ENCODE data around the gene NTN3. TPM values are rescaled to one million over a fixed set of nuclear protein-coding genes. Genes with fewer than 3 reads are reported as not detected.
"Not testable (repeated sequence)": the region's sequence is repeated elsewhere in the genome, so short reads cannot be mapped to it uniquely, and the experiment has no call there.

Gene NTN3
- total and polyA plus RNA-seq, 12 donors = 0.16 to 1.5 (median 0.32) TPM; not detected in 3

DNA sequence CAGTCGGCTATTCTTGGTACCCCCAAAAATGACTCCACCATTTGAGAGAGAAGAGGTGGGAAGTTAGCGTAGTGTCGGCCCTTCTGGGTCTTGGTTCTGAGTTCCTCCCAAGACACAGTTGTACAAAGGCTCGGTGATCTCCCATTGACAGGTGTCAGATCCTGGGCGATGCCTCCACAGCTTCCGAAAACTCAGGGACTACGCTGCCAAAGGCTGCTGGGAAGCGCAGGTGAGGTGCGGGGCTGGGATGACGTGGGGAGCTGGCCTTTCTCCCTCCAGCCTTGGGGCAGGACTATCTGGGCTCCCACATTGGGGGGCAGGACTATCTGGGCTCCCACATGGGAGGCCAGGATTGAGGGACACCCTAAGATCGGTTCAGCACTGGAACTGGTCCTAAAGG is 31.5 kb upstream of the NTN3 start:
- DNase-seq = no peak
- TF ChIP-seq POLR2A (IDR thresholded peaks at IDR 0.05) = no peak
- TF ChIP-seq, protein P1, sequence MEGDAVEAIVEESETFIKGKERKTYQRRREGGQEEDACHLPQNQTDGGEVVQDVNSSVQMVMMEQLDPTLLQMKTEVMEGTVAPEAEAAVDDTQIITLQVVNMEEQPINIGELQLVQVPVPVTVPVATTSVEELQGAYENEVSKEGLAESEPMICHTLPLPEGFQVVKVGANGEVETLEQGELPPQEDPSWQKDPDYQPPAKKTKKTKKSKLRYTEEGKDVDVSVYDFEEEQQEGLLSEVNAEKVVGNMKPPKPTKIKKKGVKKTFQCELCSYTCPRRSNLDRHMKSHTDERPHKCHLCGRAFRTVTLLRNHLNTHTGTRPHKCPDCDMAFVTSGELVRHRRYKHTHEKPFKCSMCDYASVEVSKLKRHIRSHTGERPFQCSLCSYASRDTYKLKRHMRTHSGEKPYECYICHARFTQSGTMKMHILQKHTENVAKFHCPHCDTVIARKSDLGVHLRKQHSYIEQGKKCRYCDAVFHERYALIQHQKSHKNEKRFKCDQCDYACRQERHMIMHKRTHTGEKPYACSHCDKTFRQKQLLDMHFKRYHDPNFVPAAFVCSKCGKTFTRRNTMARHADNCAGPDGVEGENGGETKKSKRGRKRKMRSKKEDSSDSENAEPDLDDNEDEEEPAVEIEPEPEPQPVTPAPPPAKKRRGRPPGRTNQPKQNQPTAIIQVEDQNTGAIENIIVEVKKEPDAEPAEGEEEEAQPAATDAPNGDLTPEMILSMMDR (IDR thresholded peaks at IDR 0.05) = no peak
- no peaks in the 10 kb centered on the region for H3K9me3 ChIP-seq (replicated peaks in 1 of 3)
- H3K36me3 ChIP-seq (replicated peaks in 1 of 2) = peaks cover 0 to 16% of the 10 kb centered on the region in 2 donors
- H3K27ac ChIP-seq = no peak overlapping the region
- H3K4me3 ChIP-seq = no peak overlapping the region
- WGBS, 4 donors = 94 to 98% (median 97%) methylated on average over 11 of the region's 11 CpGs
- no peaks in the 10 kb centered on the region for H3K27me3 ChIP-seq
- intact Hi-C loops (cut with DNase I) = no loop called here
- H3K4me1 ChIP-seq (replicated peaks in 1 of 2) = no peaks in the 10 kb centered on the region

DNA sequence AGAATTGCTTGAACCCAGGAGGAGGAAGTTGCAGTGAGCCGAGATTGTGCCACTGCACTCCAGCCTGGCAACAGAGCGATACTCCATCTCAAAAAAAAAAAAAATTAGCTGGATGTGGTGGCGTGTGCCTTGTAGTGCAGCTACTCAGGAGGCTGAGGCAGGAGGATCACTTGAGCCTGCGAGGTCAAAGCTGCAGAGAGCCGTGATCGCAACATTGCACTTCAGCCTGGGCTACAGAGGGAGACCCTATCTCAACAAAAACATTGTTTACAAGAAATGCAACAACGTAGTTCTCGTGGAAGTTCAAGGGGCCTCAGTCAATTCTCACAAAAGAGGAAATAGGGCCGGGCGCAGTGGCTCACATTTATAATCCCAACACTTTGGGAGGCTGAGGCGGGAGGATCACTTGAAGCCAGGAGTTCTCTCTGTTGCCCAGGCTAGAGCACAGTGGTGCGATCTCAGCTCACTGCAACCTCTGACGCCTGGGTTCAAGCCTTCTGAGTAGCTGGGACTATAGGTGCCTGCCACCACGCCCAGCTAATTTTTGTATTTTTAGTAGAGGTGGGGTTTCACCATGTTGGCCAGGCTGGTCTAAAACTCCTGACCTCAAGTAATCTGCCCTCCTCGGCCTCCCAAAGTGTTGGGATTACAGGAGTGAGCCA is 29.8 kb upstream of the NTN3 start:
- DNase-seq; H3K27ac ChIP-seq; H3K4me3 ChIP-seq; H3K4me1 ChIP-seq (replicated peaks in 1 of 2); H3K9me3 ChIP-seq (replicated peaks in 1 of 3); H3K27me3 ChIP-seq; intact Hi-C loops (cut with DNase I): not testable (repeated sequence)
- WGBS, 4 donors = 83 to 92% (median 84%) methylated on average over 12 to 15 of the region's 15 CpGs
- peaks cover 0 to 19% of the 10 kb centered on the region in 2 donors for H3K36me3 ChIP-seq (replicated peaks in 1 of 2)

DNA sequence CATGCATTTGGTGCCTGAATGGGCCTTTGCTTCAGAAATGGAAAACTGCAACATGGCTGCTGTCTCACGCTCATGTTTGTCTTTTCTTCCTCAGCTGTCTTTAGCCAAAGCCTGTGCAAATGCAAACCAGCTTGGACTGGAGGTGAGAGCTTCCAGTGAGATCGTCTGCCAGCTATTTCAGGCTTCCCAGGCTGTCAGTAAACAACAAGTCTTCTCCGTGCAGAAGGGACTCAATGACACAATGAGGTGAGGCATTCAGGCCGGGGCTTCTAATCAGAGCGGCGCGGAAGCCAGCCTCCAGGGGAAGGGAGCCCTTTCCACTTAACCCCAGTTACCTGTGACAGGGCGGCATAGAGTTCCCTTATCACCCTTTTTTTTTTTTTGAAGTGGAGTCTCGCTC is 27.5 kb upstream of the NTN3 start:
- H3K36me3 ChIP-seq (replicated peaks in 1 of 2) = peaks cover 0 to 18% of the 10 kb centered on the region in 2 donors
- no peak for TF ChIP-seq POLR2A (IDR thresholded peaks at IDR 0.05)
- TF ChIP-seq, protein P1 (IDR thresholded peaks at IDR 0.05) = no peak
- intact Hi-C loops (cut with DNase I) = no loop called here
- H3K27me3 ChIP-seq = no peaks in the 10 kb centered on the region
- H3K9me3 ChIP-seq (replicated peaks in 1 of 3) = no peaks in the 10 kb centered on the region
- no peak for DNase-seq
- H3K27ac ChIP-seq = no peak overlapping the region
- 90 to 98% (median 96%) methylated on average over 7 to 9 of the region's 9 CpGs for WGBS, 4 donors
- peaks cover 0 to 7% of the 10 kb centered on the region in 2 donors for H3K4me1 ChIP-seq (replicated peaks in 1 of 2)
- H3K4me3 ChIP-seq = no peak overlapping the region

DNA sequence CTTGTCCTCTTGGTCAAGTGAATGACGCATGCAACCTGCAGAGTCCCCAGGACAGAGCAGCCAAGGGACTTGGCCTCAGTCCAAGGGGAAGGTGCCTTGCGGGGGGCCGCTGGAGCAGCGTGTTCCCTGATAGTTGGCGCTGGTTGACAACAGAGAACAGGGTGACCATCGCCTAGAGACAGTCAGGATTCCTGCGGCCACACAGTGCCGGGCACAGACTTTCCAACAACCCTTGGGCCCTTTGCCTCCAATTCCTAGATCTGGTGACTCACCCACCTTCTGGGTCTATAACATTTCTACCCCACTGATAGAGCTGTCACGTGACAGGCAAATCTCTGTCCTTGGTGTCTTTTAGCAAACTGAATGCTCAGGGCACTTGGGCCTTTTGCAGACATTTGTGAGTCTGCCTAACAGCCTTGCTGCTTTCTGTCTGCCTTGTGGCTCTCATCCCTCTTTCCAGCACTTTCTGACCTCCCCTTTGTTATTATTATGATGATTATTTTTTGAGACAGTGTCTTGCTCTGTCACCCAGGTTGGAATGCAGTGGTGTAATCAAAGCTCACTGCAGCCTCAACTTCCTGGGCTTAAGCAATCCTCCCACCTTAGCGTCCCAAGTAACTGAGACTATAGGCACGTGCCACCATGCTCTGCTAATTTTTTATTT is 23.0 kb upstream of the NTN3 start:
- Histone ChIP-seq H3K4me3 (no peak overlapping the region), H3K27me3 (no peaks in the 10 kb centered on the region), H3K36me3 (replicated peaks in 1 of 2) (peaks cover 0 to 18% of the 10 kb centered on the region in 2 donors), H3K4me1 (replicated peaks in 1 of 2) (peaks cover 0 to 14% of the 10 kb centered on the region in 2 donors), H3K9me3 (replicated peaks in 1 of 3) (no peaks in the 10 kb centered on the region), H3K27ac (peak overlapping the region in 2 of 5 donors; percentile 34 to 35)
- TF ChIP-seq, protein P1 (IDR thresholded peaks at IDR 0.05) = no peak
- TF ChIP-seq POLR2A (IDR thresholded peaks at IDR 0.05) = no peak
- WGBS, 4 donors = 65 to 76% (median 67%) methylated on average over 4 to 11 of the region's 11 CpGs
- intact Hi-C loops (cut with DNase I) = loop anchor here in 1 of 2 donors (5.0 kb wide), 1 partner anchor 49 kb away; no protein-coding TSS in a partner anchor
- DNase-seq = peak in 5 of 7 donors; percentile 61 to 69 (median 67)
